ENCODE measurements around the gene TCF4. TPM values are rescaled to one million over a fixed set of nuclear protein-coding genes. Genes with fewer than 3 reads are reported as not detected.

Gene TCF4
- total and polyA plus RNA-seq, 2 experiments from 2014 or later: 77.7 to 89.2 TPM

GRCh38 chr18:55268151-55268601 lies 319.8 kb downstream of the TCF4 start:
- Histone ChIP-seq H3K9me2 (ENCODE audit: insufficient read depth) (peaks cover 12% of the 10 kb centered on the region), H3K4me2 (no peak overlapping the region), H4K20me1 (replicated peaks; ENCODE audit: insufficient read depth) (no peaks in the 10 kb centered on the region), H3K4me1 (ENCODE audit: insufficient read depth) (peaks cover 19% of the 10 kb centered on the region), H3F3A (replicated peaks; ENCODE audit: low read depth) (no peaks in the 10 kb centered on the region), H3K79me2 (replicated peaks; ENCODE audit: insufficient read depth) (no peaks in the 10 kb centered on the region), H3K27me3 (ENCODE audit: insufficient read depth) (no peaks in the 10 kb centered on the region), H2AFZ (no peak overlapping the region), H3K4me3 (no peak overlapping the region), H3K36me3 (ENCODE audit: insufficient read depth) (no peaks in the 10 kb centered on the region; the same call in 1 of the 2 replicates), H3K27ac (ENCODE audit: low read depth) (no peak overlapping the region)
- Mint-ChIP-seq H3K36me3 (ENCODE audit: low read depth) (peaks cover 52% of the 10 kb centered on the region), H3K27me3 (ENCODE audit: insufficient read depth, low read depth, poor library complexity) (peaks cover 3% of the 10 kb centered on the region), H3K4me1 (peaks cover 40% of the 10 kb centered on the region), H3K4me3 (no peak overlapping the region), H3K9me3 (no peaks in the 10 kb centered on the region), H3K27ac (peak overlapping the region; percentile 71)
- DNase-seq (ENCODE audit: low spot score) (no peak), ATAC-seq (no peak)
- no peak for TF ChIP-seq REST (IDR thresholded peaks at IDR 0.05; ENCODE audit: unreplicated experiment)
- no peak for TF ChIP-seq CTCF (conservative IDR thresholded peaks at IDR 0.05; ENCODE audit: low read depth in 2 of 2)
- no peak for TF ChIP-seq STAT1 (IDR thresholded peaks at IDR 0.05; ENCODE audit: unreplicated experiment)
- no peak for TF ChIP-seq ETS1 (IDR thresholded peaks at IDR 0.05)
- no peak for TF ChIP-seq NANOG (IDR thresholded peaks at IDR 0.05; ENCODE audit: borderline replicate concordance)
- no peak for TF ChIP-seq CREB1 (CRISPR knock-in tag; IDR thresholded peaks at IDR 0.05; ENCODE audit: low read depth)
- no peak for TF ChIP-seq JUNB (IDR thresholded peaks at IDR 0.05; ENCODE audit: unreplicated experiment)
- TF ChIP-seq ZNF331 (CRISPR knock-in tag; IDR thresholded peaks at IDR 0.05; ENCODE audit: low read depth): no peak

- Histone ChIP-seq H3K36me3 (ENCODE audit: insufficient read depth) (no peaks in the 10 kb centered on the region; the same call in 1 of the 2 replicates), H3K4me1 (ENCODE audit: insufficient read depth) (peaks cover 29% of the 10 kb centered on the region), H3K79me2 (replicated peaks; ENCODE audit: insufficient read depth) (no peaks in the 10 kb centered on the region), H2AFZ (no peak overlapping the region), H4K20me1 (replicated peaks; ENCODE audit: insufficient read depth) (no peaks in the 10 kb centered on the region), H3K27ac (ENCODE audit: low read depth) (no peak overlapping the region), H3K9me2 (ENCODE audit: insufficient read depth) (peaks cover 12% of the 10 kb centered on the region), H3K27me3 (ENCODE audit: insufficient read depth) (no peaks in the 10 kb centered on the region), H3K4me3 (no peak overlapping the region), H3F3A (replicated peaks; ENCODE audit: low read depth) (no peaks in the 10 kb centered on the region), H3K4me2 (no peak overlapping the region)
- H3K4me1 Mint-ChIP-seq: peaks cover 46% of the 10 kb centered on the region
- peak overlapping the region; percentile 50 for H3K27ac Mint-ChIP-seq
- DNase-seq (ENCODE audit: low spot score) (no peak), ATAC-seq (no peak)
- no peak overlapping the region for H3K4me3 Mint-ChIP-seq
- H3K9me3 Mint-ChIP-seq: no peaks in the 10 kb centered on the region
- H3K27me3 Mint-ChIP-seq (ENCODE audit: insufficient read depth, low read depth, poor library complexity): peaks cover 3% of the 10 kb centered on the region
- peaks cover 44% of the 10 kb centered on the region for H3K36me3 Mint-ChIP-seq (ENCODE audit: low read depth)
- TF ChIP-seq POLR2AphosphoS5 (IDR thresholded peaks at IDR 0.05; ENCODE audit: low read depth): no peak
- TF ChIP-seq ZNF114 (CRISPR knock-in tag; IDR thresholded peaks at IDR 0.05): no peak
- TF ChIP-seq JUNB (IDR thresholded peaks at IDR 0.05; ENCODE audit: unreplicated experiment): no peak
- no peak for TF ChIP-seq STAT1 (IDR thresholded peaks at IDR 0.05; ENCODE audit: unreplicated experiment)
- no peak for TF ChIP-seq CREB1 (CRISPR knock-in tag; IDR thresholded peaks at IDR 0.05; ENCODE audit: low read depth)
- no peak for TF ChIP-seq EZH2 (IDR thresholded peaks at IDR 0.05; ENCODE audit: low read depth, unreplicated experiment)
- no peak for TF ChIP-seq EZH2phosphoT487 (IDR thresholded peaks at IDR 0.05; ENCODE audit: unreplicated experiment)
- TF ChIP-seq ZNF331 (CRISPR knock-in tag; IDR thresholded peaks at IDR 0.05; ENCODE audit: low read depth): no peak
Observed at GRCh38 chr18:55266981-55267380, 321.0 kb downstream of the TCF4 start.

Data from GM23338 (cell line).